WTC11 (cell line): ENCODE data around the gene PCAT6.

Source experiments
- NFATC4 ChIP-seq: fragments of 250-450 bp; sonication (Bioruptor Pico); IDR thresholded peaks from 2 replicates; pipeline ENCODE4 v1.9.0; 2021; ENCODE audit warnings: mild to moderate bottlenecking
- SP1 ChIP-seq: sonication (generic); formaldehyde crosslinking; conservative IDR thresholded peaks from 2 replicates; pipeline ENCODE4 v1.8.1; 2022; ENCODE audit warnings: missing genetic modification reagents
- TF ChIP-seq, protein P1 (sequence below): fragments of 200-600 bp; IDR thresholded peaks from 2 replicates; pipeline ENCODE4 v1.8.0; 2022; ENCODE audit warnings: antibody characterized with exemption

DNA sequence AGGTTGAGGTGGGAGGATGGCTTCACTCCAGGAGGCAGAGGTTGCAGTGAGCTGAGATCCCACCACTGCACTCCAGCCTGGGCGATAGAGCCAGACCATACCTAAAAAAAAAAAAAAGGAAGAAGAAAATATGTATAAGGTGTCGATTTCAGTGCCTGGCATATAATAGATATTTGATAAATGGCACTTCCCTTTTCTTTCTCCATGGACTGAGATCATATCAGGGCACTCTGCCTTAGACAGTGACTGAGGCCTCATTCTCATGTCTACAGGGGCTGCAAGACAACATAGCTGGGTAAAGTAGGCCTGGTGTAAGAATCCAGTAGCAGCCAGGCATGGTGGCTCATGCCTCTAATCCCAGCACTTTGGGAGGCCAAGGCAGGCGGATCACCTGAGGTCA, 21.2 kb downstream of the PCAT6 start:
- TF ChIP-seq, protein P1, sequence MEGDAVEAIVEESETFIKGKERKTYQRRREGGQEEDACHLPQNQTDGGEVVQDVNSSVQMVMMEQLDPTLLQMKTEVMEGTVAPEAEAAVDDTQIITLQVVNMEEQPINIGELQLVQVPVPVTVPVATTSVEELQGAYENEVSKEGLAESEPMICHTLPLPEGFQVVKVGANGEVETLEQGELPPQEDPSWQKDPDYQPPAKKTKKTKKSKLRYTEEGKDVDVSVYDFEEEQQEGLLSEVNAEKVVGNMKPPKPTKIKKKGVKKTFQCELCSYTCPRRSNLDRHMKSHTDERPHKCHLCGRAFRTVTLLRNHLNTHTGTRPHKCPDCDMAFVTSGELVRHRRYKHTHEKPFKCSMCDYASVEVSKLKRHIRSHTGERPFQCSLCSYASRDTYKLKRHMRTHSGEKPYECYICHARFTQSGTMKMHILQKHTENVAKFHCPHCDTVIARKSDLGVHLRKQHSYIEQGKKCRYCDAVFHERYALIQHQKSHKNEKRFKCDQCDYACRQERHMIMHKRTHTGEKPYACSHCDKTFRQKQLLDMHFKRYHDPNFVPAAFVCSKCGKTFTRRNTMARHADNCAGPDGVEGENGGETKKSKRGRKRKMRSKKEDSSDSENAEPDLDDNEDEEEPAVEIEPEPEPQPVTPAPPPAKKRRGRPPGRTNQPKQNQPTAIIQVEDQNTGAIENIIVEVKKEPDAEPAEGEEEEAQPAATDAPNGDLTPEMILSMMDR = no peak
- TF ChIP-seq NFATC4 (CRISPR knock-in tag) = no peak
- no peak for TF ChIP-seq SP1 (CRISPR knock-in tag)
